Dermis microvascular lymphatic vessel endothelial cell (primary cell): ENCODE measurements around the gene TMPRSS5. TPM values are rescaled to one million over a fixed set of nuclear protein-coding genes. Genes with fewer than 3 reads are reported as not detected.

Experiments
- DNase-seq, 2 donors: peaks; one replicate each; pipeline versions ENCODE4 v3.0.0 to v3.0.0-alpha.2; 2010; ENCODE audit warnings: low read depth in 2 of 2
- total RNA-seq: library from RNA; depleted of rRNA; stranded (reverse); fragments of >200 nt; gene quantifications from 2 replicates; pipeline ENCODE4 v1.2.1, GENCODE V29; 2014

Gene TMPRSS5
- total RNA-seq, 1 donor from 2014 or later = 0.13 TPM

DNA sequence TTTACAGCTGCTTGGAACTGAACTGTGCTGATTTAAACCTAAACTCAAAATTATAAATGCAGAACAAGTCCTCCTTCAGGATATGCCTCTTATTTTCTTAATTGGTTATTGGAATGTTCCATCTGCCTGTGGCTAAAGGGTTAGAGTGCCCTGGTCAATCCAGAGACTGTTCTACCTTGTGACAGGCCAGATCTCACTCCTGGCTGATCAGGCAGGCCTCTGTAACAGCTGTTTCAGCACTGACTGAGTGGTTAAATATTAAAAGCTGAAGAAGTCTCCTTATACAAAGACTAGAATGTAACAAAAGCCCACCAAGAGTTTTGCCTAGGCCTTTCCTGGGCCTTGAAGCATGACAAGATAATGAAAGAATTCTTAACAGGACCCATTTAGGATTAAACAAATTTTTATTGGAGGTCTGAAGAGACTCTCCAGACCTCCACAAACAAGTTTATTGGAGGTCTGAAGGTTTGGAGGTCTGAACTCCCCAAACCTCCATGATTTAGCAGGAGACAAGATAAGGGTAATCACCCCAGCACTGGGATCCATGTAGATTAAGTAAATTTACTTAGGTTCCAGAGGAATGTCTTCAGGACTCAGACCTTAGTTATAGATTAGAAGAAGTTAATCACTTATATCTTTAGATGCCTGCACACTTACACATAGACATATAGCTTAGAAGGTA lies 35.8 kb downstream of the TMPRSS5 start:
- no peak for DNase-seq

DNA sequence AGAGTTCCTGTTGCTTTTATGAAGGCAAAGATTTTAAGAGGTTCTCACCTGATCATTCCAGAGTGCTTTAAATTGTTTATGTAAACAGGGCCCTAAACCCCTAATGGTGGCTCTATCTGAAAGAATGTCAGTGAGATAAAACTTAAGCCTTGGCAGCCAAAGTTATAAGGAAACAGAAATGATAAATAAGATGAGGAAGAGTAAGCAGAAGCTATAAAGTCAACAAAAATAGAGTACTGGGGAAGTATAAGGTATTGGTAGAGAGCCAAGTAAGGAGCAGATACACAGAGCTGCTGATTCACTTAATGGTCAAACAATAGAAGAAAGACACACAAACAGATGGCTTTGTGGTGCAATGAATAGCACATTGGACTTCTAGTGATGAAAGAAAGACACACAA lies 37.9 kb downstream of the TMPRSS5 start:
- no peak for DNase-seq

DNA sequence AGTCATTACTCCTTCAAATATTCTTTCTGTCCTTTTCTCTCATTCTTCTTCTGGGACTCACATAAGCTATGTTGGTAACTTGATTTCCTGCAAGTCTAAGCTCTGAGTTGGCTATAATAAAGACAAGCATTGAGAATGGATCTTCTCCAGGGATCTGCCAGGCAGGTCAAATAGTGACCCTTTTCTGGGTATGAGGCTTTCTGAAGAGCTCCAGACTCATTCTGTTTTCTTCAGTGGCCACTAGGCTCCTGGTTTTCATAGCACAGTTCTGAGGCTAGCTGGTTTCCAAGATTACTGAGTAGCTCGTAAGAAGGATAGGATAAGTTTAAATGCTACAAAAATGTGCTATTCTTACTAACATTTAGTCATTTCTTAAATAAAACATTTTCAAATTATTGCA lies 38.3 kb downstream of the TMPRSS5 start:
- no peak for DNase-seq

DNA sequence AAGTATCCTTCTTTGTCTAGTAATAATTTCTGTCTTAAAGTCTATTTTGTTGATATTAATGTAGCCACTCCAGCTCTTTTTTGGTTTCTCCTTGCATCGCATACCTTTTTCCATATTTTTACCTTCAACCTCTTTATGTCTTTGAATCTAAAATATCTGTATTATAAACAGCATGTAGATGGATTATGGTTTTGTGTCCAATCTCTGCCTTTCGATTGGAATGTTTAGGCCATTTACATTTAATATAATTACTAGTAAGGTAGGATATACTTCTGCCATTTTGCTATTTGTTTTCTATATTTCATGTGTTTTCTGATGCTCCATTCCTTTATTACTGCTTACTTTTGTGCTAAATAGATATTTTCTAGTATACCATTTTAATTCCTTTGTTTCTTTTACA lies 39.5 kb downstream of the TMPRSS5 start:
- DNase-seq = no peak

DNA sequence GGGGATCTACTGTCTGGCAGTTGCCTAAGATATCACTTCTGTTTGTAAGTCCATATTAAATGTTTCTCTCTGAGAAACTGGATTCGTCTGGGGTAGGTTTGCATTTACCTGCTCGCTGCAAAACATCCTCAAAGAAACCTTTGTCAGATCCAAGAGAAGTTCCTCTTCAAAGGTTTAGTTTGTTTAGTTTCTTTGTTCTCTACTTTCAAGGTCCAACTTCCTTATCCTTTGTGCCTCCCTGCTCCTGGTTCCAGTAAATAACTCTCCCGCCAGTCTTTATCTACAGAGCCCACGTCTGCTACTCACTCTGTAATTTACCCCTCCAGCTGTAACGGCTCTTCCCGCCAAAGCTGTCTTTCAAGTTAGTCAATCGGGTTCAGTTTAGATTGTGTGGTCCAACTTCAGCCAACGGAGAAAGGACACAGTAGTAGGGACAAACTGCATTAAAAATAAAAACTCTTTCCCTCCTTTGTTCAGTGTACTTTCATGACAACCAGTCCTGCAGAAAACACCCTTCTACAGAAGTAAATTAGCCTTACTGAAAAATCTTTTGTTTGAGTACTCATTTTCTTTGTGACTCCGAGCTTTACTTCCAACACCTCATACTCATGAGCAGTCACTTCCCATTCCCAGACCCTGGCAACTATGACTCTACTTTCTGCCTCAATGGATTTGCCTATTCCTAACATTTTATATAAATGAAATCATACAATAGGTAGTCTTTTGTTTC lies 41.0 kb downstream of the TMPRSS5 start:
- DNase-seq = no peak

DNA sequence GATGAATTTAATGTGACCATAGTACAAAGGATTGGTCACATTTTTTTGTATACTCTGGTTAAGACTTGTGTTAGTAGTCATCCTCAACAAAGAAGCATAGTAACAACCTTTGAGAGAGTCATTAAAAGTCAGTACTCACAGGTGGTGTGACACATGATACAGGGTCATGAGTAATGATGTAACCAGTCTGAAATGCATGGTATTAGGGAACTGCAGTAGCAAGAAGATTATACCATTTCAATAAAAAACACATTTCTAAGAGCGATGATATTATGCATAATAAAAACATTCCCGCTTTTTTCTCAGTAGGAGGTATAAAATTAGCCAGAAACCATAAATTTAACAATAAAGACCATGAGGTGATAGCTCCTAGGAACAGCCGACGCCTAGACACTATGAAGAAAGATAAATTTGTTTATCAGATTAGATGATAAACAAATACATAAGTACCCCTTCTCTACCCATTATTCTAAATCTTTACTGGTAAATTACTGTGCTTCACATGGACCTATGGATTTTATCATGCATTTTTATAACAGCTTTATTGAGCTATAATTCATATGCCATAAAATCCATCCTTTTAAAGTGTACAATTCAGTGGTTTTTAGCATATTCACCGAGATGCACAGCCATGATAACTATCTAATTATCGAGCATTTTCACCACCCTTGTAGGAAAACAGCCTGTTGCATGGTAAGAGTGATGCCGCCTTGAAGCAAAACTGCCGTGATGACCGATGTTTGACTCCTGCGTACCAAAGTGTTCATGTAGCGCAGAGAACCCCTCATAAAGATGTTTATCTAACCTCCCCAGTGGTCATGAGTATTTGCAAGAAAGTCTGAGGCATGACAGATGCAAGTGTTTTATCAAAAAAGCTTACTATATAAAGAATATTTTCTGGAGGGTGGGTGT lies 41.8 kb downstream of the TMPRSS5 start:
- DNase-seq = no peak

DNA sequence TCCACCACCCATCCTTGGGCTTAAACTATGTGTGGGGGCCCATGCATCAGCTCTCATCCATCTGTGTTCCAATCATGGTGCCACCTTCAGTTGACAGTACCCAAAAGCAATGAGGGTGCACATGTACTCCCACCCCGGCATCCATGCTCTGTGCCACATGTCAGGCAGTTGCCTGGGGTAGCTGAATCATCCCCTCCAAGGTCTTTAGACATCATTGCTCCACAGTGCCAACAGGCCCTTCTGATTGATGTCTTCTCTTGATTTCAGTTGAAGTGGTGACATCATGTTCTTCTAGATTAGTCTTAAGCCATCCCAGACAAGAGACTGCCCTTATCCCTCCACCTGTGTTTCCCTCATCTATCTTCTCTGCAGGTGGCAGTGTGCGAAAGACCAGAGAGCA lies 42.5 kb downstream of the TMPRSS5 start:
- no peak for DNase-seq

DNA sequence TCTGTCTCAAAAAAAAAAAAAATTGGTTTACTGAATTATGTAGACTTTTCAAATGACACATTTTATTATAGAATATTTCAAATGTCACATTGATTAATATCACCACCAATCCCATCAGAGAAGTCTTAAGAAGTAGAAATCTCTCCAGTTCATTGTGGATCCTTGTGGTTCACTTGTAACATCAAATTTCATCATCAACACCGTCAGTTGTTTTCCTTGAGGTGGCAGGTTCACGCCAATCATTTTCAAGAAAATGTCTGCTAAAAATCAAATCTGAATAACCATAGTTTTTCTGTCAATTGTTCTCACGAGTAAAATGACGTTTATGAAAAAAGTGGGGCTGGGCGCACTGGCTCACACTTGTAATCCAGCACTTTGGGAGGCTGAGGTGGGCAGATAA lies 50.3 kb downstream of the TMPRSS5 start:
- no peak for DNase-seq

DNA sequence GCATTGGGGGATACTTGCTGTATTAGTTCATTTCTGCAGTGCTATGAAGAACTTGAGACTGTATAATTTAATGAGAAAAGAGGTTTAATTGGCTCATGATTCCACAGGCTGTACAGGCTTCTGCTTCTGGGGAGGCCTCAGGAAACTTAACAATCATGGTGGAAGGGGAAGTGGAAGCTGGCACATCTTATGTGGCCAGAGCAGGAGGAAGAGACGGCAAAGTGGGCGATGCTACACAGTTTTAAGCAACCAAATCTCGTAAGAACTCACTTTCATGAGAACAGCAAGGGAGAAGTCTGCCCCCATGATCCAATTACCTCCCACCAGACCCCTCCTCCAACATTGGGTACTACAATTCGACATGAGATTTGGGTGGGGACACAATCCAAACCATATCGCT lies 55.1 kb downstream of the TMPRSS5 start:
- no peak for DNase-seq

DNA sequence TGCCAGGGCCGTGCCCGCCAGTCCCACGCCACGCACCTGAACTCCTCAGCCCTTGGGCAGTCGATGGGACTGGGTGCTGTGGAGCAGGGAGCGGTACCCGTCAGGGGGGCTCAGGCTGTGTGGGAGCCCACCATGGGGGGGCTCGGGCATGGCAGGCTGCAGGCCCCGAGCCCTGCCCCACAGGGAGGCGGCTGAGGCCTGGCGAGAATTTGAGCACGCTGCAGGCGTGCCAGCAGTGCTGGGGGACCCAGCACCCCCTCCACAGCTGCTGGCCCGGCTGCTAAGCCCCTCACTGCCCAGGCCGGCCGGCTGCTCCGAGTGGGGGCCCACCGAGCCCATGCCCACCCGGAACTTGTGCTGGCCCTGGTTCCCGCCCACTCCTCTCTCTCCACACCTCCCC lies 56.8 kb downstream of the TMPRSS5 start:
- DNase-seq = no peak

DNA sequence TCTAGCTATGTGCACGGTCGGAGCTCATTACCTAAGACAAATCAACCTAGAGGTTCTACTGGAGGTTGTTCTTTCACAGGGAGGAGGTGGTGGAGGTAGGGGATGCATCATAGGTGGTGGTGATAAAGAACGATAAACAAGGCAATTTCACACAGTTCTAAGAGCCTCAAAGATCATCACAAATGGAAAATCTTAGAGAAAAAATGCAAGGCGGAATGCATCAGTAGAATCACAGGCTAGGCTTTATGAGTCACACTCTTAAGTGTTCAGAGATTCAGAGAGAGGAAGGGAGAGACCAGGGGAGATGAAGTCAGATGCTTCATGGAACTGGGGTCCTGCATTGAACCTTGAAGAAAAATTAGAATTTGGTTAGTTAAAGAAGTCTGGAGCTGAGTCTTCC lies 58.3 kb downstream of the TMPRSS5 start:
- DNase-seq = no peak

DNA sequence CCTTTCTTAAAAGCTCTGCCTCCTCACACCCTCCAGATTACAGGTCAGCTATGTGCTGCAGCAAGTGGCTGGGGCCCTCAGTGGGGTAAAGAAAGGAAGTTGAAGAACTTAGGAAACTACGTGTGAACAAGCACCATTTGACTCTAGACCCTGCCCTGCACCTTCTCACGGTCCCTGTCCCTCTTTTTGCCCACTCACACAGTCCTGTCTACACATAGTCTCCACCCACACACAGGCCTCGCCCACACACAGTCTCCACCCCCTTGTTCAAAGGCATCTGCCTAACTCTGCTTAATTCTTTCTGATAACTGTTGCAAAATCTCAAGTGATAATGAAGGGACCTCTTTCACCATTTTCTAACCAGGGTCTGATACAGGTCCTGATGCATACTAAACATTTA lies 59.0 kb downstream of the TMPRSS5 start:
- no peak for DNase-seq

DNA sequence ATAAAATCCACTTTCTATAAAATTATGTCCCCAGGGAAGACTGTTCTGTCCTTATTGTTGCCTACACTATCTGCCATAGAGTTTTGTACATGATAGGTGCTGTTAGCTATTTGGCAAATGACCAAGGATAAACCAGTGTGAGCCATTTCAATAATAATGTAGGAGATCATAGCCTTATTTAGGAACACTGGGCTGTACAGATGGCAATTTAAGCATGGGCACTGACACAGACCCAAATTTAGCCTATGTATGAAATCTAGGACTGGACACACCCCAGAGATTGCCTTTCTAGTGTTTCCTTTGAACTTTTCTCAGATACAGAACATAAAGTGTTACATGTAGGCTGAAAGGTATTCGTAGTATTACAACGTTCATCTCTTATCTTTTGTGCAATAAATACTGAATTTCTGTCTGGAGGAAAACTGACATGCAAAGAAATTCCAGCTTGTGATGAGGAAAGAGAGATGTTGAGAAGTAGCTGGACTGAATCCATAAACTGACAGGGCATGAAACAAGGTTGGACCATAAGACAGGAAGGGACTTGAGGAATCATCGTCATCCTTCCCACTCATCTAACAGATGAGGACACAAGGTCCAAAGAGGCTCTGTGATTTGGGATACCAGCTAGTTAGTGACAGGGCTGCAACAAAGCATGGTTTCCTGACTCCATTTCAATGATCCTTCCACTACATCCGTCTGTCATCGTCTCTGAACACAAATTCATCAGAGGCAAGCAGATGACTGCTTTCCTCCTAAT lies 60.3 kb downstream of the TMPRSS5 start:
- no peak for DNase-seq

DNA sequence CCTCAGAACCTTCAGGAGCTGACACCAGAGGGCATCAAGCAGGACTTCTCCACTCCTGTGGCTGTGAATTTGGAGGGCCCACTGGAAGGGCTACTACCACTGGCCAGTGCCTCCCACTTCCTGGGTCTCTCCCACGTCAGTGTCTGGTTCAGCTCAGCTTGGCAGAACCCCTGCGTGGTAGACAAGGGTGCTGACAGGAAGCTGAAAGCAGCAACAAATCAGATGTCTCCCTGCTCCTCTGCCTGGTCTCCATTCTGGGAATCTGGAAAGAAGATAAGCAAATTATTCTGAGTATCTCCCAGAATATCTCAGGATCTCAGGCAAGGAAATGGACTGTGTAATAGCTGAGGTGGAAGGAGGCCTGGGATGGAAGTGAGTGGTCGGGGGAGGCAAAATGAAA lies 61.5 kb downstream of the TMPRSS5 start:
- no peak for DNase-seq

DNA sequence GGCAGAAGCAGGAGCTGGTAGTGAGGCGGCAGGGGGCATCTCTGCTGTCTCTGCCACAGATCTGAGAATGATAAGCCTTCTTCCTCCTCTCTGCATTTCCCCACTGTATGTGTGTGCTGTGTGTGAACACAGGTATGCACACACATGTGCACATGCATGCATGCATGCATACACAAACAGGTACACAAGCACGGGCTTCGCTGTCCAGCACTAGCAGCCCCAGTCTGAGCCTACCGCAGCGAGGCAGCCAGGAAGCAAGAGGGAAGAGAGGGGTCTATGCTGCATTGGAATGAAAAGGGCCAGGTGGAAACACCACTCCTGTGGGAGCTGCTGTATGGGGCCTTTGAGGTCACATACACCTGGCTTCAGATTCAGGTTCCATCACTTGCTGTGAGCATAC lies 62.4 kb downstream of the TMPRSS5 start:
- DNase-seq = no peak

DNA sequence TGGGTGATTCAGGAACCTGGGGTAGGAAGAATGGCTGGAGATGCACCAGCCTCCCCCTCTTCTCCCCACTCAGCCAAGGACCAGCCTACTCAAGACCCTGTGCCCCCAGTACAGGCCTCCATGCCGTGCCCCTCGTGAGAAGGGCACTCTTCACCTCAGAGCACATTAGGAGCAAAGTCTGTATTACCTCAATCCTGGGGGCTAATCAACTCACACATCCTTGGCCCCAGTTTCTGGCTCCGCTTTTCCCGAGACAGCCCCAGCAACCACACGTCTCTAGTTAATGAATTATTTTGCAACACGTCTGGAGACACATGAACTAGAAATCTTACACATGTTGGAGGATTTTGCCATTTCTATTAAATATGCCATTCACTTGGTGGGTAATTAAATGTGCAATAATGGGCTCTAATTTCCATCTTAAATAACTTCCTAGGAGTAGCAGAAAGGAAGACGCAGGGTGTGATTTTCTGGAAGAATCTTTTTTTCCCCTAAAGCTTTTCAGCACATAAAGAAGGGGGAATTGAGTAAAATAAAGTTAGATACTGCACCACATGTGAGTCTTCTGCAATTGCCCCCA lies 63.0 kb downstream of the TMPRSS5 start:
- no peak for DNase-seq

DNA sequence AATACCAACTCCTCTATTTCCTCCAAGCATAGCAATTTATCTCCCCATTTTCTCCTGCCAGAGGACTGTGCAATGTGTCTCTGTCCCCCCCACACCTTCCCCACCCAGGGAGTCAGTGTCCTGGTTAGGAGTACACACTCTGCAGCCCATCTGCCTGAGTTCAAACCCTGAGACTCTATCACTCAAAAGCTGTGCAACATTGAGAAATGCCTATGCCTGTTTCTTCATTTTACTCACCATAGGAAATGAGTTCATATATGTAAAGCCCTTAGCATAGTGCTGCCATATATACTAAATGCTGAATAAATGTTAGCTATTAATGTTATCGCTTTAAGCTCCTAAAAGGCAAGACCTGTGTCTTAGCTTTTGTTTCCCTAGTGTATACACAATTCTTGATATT lies 64.0 kb downstream of the TMPRSS5 start:
- no peak for DNase-seq

DNA sequence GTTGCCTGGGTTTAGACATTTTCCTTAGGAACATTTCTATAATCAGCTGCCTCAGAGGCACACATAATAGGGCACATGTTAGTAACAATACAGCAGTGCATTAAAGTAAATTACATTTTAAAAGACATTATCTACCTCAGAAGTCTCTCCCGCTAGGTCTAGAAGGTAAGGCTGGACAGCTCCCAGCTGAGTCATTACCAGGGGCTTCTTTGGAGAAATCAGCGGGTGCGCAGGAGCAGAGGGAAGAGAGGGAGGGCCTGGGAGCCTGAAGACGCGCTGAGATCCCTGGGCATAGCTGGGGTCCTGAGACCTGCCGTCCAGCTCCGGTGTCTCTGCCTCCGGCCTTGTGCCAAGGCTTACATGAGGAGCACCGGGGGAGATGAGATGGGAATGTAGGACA lies 67.7 kb downstream of the TMPRSS5 start:
- DNase-seq = no peak

DNA sequence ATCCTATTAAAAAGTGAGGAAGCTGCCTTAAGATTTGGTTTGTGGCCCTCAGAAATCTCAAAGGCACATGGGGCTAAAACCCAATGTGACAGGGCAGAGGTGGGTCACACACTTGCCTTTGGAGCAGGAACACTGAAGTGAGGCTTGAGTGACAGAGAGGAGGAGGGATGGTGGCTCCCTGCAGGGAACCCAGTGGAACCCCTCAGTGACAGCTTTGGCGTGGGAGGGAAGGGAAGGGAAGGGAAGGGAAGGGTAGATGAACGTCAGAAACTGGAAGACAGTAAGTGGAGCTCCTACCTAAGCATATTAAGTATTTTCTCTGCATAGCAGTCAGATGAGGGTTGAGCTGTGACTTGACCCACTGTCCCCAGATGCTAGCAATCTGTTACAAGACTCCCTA lies 68.5 kb downstream of the TMPRSS5 start:
- no peak for DNase-seq
